ENCODE results near the gene AKR1C1.
"Not testable (repeated sequence)": the region's sequence is repeated elsewhere in the genome, so short reads cannot be mapped to it uniquely, and the experiment has no call there.

Gene AKR1C1

GRCh38 chr10:4947635-4948596, 15.3 kb upstream of the AKR1C1 start:
- DNase-seq = no peak

DNA sequence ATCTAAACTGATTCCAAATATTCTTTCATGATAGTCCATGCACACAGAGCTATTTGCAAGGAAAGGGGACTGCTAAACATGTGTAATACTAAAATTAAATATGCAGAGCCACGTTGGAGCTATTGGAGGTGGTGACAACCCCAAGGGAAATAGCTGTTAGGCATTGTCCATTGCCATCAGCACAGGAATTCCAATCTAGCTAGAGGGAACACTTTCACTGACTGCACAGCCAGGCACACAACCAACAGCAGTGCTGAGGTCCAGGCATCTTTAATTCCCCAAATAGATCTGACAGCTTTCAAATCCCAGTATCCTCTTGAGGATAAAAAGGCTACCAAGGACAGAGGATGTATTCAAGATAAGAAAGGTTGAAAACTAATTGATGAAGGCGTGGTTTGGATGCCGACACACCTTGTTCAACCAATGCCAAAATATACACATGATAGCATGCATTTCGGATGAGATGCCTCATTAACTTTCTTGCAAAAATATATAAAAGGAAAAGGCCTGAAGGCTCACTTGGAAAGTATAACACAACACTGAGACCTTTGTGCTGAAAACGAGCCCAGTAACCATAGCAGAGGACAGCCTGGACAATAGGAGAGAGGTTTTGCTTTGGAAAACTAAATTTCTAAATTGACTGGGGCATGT, 11.6 kb upstream of the AKR1C1 start:
- not testable (repeated sequence) for DNase-seq

DNA sequence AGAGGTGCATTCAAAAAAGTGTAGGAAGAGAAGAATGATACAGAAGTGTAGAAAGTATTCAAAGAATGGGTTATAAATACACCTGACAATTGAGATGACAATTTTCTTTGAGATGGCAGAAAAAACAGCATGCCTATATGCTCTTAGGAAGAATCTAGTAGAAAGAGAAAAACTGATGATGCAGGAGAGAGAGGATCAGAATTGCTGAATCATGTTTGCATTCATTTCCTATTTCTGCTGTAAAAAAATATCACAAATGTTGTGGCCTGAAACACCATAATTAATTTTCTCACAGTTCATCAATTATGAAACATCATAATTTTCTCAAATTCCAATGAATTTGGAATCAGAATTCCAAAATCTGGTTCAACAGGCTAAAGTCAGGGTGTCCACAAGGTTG, 9.8 kb upstream of the AKR1C1 start:
- no peak for DNase-seq

- DNase-seq = not testable (repeated sequence)
Observed at GRCh38 chr10:4956088-4956487, 7.1 kb upstream of the AKR1C1 start.

DNA sequence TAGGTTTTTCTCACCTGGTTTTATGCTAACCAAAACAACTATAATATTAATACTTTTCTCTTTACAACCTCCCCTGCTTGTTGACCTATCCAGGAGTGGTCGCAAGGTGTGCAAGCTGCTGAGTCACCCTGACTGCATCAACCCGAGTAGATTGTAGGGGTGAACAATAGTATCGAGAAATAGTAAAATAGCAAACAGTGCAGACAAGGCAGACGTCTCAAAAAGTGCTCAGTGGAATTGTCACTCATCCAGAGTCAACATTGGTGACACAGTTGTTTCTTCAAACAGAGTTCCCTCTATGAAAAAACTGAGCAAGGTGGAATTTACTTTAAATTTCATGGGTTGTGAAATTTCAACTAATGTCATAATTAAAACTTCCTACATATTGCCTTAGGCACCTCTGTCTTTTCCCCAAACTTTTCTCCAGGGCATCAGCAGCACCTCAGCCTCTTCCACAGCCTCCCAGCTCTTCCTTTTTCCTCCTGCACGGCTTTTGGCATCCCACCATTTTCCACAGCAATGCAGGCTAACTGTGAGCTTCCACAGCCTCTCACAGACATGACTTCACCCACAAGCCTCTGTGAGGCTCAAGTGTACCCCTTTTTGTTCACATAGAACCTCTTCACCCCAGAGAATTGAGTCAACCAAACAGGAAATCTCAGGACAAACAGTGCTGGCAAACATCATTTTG, 6.1 kb upstream of the AKR1C1 start:
- not testable (repeated sequence) for DNase-seq

GRCh38 chr10:4961558-4961957, 1.7 kb upstream of the AKR1C1 start:
- not testable (repeated sequence) for DNase-seq

DNA sequence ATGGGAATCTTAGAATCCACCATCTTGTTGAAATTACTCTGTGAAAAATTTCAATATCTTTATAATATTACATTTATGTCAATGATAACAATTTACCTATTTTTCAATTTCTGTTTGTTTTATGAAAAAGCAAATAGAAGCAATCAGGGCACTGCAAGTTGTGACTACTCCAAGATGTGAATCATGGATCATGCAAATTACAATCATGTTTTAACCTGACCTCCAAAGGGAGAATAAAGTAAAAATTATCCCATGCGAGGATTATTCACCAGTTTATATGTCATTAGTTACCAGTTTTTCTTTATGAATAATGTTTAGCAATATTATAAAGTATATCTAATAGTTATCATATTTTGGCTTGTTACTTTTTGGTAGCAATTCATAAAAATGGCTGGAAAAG, 907 bp upstream of the AKR1C1 start:
- DNase-seq = not testable (repeated sequence)

DNA sequence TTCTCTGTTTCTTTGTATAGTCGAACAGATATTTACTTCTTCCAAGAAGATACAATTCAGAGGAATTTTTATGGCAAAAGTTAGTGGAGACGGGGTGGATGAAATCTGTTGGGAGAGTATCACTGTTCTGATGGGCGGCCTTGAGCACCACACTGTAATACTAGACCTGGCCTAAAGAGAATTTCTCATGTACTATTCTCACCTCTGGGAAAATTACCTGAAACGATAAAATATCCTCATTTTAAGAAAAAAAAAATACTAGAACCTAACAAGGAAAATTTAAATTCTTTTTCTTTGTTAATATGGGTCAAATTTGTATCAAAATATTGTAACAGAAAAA, 570 bp downstream of the AKR1C1 start:
- not testable (repeated sequence) for DNase-seq

DNA sequence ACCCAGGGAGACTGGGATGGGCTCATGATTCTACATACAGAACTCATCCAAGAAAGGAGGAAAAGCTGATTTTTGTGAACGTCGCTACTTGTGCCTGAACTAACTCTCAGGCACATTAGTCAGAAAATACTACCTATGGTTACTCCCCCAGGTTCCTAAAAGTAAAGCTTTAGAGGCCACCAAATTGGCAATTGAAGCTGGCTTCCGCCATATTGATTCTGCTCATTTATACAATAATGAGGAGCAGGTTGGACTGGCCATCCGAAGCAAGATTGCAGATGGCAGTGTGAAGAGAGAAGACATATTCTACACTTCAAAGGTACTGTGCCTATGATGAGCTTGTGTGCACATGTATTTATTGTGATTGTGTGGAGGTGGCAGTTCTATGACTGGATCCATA, 2.5 kb downstream of the AKR1C1 start:
- DNase-seq = not testable (repeated sequence)

GRCh38 chr10:4967189-4967588, 4.0 kb downstream of the AKR1C1 start:
- not testable (repeated sequence) for DNase-seq

DNA sequence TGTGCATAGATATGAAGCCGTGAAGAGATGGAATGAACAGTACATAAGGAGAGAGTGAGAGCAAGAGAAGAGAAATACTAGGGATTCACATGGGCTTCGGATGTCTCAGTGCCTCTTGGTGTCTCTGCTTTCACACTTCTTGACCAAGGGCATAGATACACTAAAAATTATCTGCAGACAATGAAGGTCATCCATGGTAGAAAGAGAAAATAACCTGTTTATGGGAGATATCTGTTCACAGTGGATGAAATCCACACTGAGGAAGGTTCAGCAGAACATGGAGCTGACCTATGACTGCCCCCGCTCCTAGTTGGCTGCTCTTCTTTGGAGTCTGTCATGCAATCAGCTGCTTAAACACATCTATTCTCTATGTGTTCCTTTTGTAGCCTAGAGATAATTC, 6.1 kb downstream of the AKR1C1 start:
- not testable (repeated sequence) for DNase-seq

DNA sequence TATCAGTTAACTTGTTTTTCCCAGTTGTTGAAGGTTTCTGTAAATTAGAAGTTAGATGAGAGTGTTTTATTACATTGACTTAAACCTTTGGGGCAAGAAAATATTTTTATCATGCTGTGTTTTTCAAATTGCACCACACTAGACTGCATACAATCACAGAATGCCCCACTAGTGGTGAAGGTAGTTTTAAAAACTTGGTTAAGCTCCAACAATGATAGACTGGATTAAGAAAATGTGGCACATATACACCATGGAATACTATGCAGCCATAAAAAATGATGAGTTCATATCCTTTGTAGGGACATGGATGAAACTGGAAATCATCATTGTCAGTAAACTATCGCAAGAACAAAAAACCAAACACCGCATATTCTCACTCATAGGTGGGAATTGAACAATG, 7.1 kb downstream of the AKR1C1 start:
- DNase-seq = not testable (repeated sequence)

DNA sequence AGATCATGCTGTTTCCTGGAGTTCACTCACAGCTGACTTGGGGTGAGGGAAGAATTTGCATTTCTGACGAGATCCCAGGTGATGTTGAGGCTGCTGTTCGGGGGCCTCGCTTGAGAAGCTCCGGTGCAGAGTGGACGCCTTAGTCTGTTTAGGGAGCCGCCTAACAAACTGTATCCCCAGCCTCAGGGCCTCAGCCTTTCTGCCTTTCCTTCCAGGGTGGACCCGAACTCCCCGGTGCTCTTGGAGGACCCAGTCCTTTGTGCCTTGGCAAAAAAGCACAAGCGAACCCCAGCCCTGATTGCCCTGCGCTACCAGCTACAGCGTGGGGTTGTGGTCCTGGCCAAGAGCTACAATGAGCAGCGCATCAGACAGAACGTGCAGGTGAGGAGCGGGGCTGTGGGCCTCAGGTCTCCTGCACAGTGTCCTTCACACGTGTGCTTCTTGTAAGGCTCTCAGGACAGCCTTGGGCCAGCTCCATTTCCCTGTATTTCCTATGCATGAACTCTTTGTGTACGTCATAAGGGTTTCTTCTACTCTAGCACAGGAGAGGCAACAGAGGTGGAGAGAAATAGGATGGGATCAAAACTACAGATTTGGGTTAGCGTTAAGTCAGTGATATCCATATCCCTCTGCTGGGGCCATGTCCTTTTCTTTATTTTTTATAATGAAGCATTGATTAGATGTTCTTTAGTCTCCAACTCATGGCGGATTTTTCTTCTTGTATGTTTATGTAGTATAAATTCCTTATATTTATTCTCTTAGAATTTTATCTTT, 9.3 kb downstream of the AKR1C1 start:
- not testable (repeated sequence) for DNase-seq

DNA sequence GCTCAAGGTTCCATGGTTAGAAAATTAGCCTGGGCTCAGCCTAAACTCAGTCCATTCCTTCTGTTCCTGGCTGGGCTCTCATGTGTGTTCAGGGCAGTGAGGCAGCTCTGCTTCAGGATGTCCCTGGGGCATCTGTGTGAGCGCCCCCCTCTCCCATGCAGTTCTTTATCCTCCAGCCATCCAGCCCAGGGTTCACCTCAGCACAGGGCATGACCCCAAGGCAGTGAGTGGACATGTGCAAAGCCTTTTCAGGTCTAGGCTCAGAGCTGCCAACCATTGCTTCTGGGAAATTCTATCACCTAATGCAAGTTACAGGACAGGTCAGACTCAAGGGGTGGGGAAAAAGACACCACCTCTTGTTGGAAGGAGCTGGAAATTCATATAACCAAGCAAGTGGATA, 10.1 kb downstream of the AKR1C1 start:
- DNase-seq = not testable (repeated sequence)

DNA sequence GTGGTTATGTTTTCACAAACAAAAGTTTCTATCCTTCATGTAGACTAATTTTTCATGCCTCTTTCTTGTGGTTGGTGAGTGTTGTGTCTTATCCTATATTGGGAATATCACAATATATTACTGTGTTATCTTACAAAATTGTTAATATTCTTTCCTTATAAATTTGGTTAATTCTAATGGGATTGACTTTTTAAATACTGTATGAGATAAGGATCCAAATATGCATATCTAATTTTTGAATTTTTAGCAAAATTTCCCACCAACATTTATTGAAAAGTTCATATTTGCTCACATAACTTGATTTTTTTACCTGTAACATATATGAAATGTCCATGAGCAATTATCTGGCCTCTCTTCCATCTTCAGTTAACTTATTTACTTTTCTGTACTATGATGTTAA, 11.2 kb downstream of the AKR1C1 start:
- not testable (repeated sequence) for DNase-seq

DNA sequence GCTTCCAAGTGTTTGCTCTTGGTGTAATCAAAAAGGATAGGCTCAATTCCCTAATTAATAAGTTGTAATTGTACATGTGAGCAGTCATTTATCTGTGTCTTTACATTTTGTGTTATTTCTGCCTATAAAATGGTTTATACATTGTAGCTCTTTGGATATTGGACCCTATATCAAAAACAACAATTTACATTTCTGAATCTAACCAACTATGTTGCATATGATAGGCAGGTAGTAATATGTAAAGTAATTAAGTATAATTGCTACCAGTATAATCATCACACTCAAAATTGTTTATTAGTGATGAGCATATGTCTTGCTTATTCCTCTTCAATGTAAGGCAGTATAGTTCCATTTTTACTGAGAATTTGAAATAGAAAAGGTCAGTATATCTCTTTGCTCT, 13.8 kb downstream of the AKR1C1 start:
- DNase-seq = no peak

DNA sequence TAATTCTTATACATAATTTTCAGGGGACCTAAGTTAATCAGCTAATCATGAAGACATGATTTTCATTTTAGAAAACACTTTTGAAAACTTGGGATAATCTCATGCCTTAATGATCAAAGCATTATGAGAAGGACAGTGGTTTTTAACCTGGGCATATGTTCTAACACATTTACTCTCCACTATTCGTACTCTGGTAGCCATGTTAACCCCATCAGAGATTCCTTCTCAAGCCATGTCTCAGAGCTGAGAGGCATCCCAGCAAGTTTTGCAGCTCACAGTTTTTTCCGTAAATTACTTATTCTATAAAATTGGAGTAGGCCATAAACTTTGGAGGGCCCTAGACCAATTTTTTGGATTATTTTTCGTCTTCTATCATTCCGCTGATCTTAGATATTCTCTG, 15.7 kb downstream of the AKR1C1 start:
- no peak for DNase-seq

DNA sequence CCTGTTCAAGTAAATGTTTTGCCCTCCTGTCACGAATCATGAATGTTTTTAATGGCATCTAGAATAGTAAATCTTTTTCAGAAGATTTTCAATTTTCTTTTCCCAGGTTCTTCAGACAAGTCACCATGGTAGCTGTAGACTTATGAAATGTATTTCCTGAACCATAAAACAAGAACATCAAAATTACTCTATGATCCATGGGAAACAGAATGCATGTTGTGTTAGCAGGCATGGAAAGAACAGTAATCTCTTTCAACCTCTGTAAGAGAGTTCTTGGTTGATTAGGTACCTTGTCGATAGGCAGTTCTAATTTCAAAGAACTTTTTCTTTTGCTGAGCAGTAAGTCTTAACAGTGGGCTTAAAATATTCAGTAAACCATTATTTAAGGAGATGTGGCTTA, 17.6 kb downstream of the AKR1C1 start:
- DNase-seq = no peak

DNA sequence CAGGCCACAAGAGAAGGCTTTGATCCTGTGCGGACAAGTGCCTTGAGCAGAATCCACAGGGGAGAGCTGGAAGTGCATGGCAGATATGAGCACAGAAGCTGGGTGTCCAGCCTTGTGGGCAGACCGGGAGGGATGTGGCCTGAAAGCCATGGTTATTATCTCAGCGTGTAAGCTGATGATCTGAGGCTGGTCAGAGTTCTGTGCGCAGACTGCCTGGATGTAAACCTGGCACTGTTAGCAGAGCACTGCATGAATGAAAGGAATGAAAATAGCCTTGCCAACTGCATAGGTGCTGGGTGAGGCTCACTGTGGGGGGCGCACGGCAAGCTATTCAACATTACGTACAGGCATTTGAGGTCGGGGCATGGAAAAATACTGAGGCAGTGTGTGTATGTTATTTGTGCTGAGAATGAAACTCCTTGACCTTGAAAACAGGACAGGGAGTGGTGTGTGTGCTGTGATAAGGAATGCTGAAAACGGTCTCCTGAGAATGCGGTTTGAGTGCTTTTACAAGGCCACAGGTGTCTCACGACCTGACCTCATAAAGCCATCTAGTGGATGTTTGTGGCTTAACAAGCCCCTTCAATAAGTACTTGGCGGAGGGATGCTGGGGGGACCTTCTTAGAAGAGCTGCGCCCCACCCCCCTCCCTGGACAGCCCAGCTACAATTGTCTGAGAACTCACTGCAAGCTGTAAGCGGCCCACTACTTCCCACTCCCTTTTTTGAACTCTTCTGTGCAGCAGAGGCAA, 18.7 kb downstream of the AKR1C1 start:
- DNase-seq = no peak

GRCh38 chr10:4982764-4983226, 19.6 kb downstream of the AKR1C1 start:
- DNase-seq = no peak

DNA sequence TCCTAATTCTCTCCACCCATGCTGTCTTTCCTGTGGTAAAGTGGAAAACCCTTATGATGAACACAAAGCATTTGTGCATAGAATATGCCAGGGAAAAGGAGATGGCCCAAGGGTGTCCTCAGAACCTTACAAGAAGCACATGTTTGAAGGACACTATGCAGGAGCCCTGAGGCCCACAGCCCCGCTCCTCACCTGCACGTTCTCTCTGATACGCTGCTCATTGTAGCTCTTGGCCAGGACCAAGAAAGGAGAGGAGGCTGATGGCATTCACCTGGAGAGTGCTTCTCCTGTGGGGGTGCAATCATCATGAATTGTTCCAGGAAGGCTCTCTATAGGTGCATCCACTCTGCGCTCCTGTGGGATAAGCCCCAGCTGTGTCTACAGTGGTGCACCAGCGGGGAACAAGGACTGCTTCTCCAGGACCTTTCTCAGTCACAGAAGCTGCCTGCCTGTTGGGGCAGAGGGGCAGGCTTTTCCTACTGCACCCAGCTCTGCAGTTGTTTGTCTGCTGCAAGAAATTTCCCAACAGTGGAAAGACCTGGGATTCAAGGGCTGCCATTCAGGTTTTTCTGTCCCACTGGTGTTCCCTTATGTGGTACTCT, 20.5 kb downstream of the AKR1C1 start:
- DNase-seq = no peak

All from T-helper 9 cell (primary cell).